C4-2B (cell line): ENCODE results near the gene TAF11L11.
"Not testable (repeated sequence)": the region's sequence is repeated elsewhere in the genome, so short reads cannot be mapped to it uniquely, and the experiment has no call there.

Source experiments
- ZFX ChIP-seq: fragments of 450-650 bp; IDR thresholded peaks from 2 replicates; pipeline ENCODE4 v1.6.1; 2017
- TF ChIP-seq, protein P1 (sequence below): fragments of 450-650 bp; conservative IDR thresholded peaks from 2 replicates; pipeline ENCODE4 v1.5.1; 2017; ENCODE audit warnings: mild to moderate bottlenecking

DNA sequence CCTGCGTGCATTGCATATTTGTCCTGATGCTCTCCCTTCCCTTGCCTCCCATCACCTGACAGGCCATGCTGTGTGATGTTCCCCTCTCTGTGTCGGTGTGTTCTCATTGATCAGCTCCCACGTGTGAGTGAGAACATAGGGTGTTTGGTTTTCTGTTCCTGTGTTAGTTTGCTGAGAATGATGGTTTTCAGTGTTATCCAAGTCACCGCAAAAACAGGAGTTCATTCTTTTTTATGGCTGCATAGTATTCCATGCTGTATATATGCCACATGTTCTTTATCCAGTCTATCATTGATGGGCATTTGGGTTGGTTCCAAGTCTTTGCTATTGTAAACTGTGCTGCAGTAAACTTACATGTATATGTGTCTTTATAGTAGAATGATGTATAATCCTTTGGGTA lies 3.5 kb downstream of the TAF11L11 start:
- TF ChIP-seq, protein P1, sequence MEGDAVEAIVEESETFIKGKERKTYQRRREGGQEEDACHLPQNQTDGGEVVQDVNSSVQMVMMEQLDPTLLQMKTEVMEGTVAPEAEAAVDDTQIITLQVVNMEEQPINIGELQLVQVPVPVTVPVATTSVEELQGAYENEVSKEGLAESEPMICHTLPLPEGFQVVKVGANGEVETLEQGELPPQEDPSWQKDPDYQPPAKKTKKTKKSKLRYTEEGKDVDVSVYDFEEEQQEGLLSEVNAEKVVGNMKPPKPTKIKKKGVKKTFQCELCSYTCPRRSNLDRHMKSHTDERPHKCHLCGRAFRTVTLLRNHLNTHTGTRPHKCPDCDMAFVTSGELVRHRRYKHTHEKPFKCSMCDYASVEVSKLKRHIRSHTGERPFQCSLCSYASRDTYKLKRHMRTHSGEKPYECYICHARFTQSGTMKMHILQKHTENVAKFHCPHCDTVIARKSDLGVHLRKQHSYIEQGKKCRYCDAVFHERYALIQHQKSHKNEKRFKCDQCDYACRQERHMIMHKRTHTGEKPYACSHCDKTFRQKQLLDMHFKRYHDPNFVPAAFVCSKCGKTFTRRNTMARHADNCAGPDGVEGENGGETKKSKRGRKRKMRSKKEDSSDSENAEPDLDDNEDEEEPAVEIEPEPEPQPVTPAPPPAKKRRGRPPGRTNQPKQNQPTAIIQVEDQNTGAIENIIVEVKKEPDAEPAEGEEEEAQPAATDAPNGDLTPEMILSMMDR, result not testable (repeated sequence)
- TF ChIP-seq ZFX, result not testable (repeated sequence)
